Right lung (tissue), 10 donors: Measurements from ENCODE around the gene SHC1. TPM values are rescaled to one million over a fixed set of nuclear protein-coding genes. Genes with fewer than 3 reads are reported as not detected.

Experiments used
- DNase-seq, 2 donors: peaks; one replicate each; pipeline ENCODE4 v3.0.0-alpha.2; 2013
- long read RNA-seq, 8 donors: transcript quantifications; one replicate each; lab custom pipeline, GENCODE V29; 2026
- polyA plus RNA-seq, 5 donors: library from polyadenylated mRNA; unstranded; fragments of 120-200 nt; gene quantifications; one replicate each; pipeline versions ENCODE4 v1.2.1 to v1.2.3, GENCODE V29; 2013; ENCODE audit warnings: inconsistent platforms in 1 of 5, low replicate concordance in 1 of 5; ENCODE audit not compliant: insufficient read length in 5 of 5, insufficient read depth in 1 of 5

Gene SHC1
- polyA plus RNA-seq: 100 to 1,000 TPM; 121 to 136 (median 123) TPM
- long read RNA-seq, donor 1, transcript SHC1-205 (13 exons, 3,062 nt): minor isoform, 8 of 333 reads
- long read RNA-seq, donor 1, transcript SHC1-210 (12 exons, 3,481 nt): major isoform, 11 of 333 reads
- long read RNA-seq, donor 1, transcript SHC1-202 (12 exons, 3,472 nt): minor isoform, 6 of 333 reads
- long read RNA-seq, donor 1, partial matches to known transcripts: 48 of 333 reads
- long read RNA-seq, donor 1, other reads (novel, unspliced or antisense): 257 of 333 reads
- long read RNA-seq, donor 2, transcript SHC1-202 (12 exons, 3,472 nt): major isoform, 13 of 26 reads
- long read RNA-seq, donor 2, transcript SHC1-210 (12 exons, 3,481 nt): minor isoform, 6 of 26 reads
- long read RNA-seq, donor 2, partial matches to known transcripts: 0 of 26 reads
- long read RNA-seq, donor 2, other reads (novel, unspliced or antisense): 0 of 26 reads
- long read RNA-seq, donor 3, partial matches to known transcripts: 5 of 13 reads
- long read RNA-seq, donor 3, other reads (novel, unspliced or antisense): 0 of 13 reads
- long read RNA-seq, donor 4, transcript SHC1-210 (12 exons, 3,481 nt): major isoform, 6 of 137 reads
- long read RNA-seq, donor 4, partial matches to known transcripts: 13 of 137 reads
- long read RNA-seq, donor 4, other reads (novel, unspliced or antisense): 114 of 137 reads
- long read RNA-seq, donor 5, transcript SHC1-210 (12 exons, 3,481 nt): major isoform, 8 of 344 reads
- long read RNA-seq, donor 5, partial matches to known transcripts: 20 of 344 reads
- long read RNA-seq, donor 5, other reads (novel, unspliced or antisense): 312 of 344 reads
- long read RNA-seq, donor 6, transcript SHC1-202 (12 exons, 3,472 nt): minor isoform, 6 of 181 reads
- long read RNA-seq, donor 6, transcript SHC1-210 (12 exons, 3,481 nt): major isoform, 10 of 181 reads
- long read RNA-seq, donor 6, transcript SHC1-204 (13 exons, 3,059 nt): minor isoform, 7 of 181 reads
- long read RNA-seq, donor 6, partial matches to known transcripts: 12 of 181 reads
- long read RNA-seq, donor 6, other reads (novel, unspliced or antisense): 142 of 181 reads
- long read RNA-seq, donor 7, transcript SHC1-210 (12 exons, 3,481 nt): major isoform, 6 of 57 reads
- long read RNA-seq, donor 7, transcript SHC1-205 (13 exons, 3,062 nt): minor isoform, 5 of 57 reads
- long read RNA-seq, donor 7, partial matches to known transcripts: 30 of 57 reads
- long read RNA-seq, donor 7, other reads (novel, unspliced or antisense): 12 of 57 reads
- long read RNA-seq, donor 8, partial matches to known transcripts: 0 of 86 reads
- long read RNA-seq, donor 8, other reads (novel, unspliced or antisense): 82 of 86 reads

DNA sequence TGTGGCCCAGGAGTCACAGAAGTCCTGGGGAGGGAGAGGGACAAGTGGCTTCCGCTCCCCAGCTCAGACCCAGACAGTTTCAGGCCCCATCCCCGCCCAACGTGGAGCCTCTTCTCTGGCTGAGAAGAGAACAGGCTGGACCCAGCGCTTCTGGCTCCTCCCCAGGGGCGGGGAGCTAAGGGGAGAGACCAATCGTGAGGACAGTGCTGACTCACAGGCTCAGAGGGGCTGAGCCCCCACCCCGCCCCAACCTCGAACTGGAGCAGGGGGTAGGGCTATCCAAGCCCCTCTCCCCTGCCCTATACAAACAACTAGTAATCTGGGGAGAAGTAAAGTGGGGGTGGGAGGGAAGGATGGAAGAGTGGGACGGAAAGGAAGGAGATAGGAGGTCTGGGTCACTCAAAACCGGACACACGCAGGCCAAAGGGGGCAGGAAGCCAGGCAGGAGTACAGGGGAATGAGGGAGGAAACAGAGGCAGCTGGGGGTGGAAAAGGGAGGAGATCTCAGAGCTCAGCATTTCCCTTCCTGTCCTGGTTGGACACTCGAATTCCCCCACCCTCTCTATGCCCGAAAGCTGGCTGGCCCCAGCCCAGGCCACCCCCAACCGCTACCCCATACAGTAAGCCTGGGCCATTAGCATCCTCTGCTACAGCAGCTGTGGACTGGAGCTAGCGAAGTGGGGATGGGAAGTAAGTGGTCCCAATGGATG lies at the start of gene SHC1:
Gene SHC1 (minus strand): TSS at position 117 of the 710 bp plus-strand sequence. CDS start 221 bp downstream, outside the sequence.
- peak; percentile 91 to 92 for DNase-seq

DNA sequence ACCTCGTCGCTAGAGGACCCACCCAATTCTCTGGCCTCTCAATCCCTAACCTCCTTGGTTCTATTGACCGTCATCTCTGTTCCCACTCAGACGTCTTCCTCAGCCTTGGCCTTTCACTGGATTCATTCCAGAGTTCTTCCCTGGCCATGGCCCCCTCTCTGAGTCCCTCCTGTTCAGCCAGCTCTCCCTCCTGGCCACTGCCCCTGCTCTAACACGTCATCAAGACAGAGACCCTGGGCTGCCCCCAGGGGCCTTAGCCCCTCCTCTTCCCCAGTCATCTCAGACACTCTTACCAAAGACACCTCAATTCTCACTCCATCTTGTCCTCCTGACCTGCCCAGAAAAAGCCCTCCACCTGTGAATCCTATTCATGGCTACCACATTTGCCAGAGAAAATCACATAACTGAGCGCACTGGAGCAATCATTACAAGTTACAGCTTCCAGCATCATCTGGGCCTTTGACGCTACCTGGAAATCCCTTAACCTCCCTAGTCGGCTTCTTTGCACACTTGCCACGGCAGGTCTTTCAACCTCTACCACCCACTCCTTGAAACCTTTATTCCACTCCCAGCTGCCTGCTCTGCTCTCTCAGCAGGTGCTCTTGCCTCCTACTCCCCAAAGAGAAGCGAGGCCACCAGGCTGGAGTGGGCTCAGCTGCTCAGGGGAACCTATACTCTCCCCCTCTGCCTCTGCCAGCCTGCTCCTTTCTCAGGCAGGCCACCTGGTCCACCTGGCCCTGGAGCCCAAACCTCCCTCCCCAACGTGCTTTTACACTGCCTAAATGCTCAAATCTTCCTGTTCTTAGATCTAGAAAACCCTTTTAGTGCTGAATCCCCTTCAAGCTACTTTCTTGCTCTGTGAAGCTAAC lies 49.1 kb upstream of the SHC1 start:
- DNase-seq: no peak

DNA sequence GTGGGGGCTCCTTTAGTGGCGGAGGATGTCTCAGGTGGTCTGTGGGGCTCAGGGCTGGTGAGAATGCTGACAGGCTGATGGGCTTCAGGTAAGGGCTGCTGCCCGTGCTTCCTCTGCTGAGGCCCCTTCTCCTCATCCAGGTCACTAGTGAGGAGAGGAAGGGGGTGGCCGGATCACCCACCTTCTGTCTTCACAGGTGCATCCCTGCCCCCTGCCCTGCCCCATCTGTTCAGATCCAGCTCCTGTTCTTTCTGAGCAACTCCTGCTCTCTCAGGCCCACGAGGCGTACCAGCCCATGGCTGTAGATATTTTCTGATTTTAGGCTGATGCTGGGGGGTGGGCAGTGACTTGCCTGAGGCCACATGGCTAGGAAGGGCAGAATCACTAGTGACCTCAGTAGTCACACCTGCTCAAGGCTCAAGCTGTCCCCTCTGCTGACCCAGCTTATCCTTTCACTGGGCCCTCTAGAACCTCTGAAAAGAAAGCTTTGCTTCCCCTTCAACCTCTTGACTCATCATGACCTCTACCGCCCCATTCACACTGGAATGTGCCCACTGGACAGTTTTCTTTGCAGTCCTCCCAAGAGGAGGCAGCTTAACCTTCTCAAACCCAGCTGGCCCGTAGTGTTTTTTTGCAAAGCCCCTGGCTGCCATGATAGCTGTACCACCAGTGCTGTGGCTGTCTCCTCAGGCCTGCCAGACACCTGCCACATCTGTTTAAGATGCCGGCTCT lies 48.2 kb upstream of the SHC1 start:
- no peak for DNase-seq

- no peak for DNase-seq
These were observed 47.4 kb upstream of the SHC1 start for GRCh38 chr1:155017946-155018316.

GRCh38 chr1:155017041-155017945 lies 46.7 kb upstream of the SHC1 start:
- peak; percentile 82 to 87 for DNase-seq

DNA sequence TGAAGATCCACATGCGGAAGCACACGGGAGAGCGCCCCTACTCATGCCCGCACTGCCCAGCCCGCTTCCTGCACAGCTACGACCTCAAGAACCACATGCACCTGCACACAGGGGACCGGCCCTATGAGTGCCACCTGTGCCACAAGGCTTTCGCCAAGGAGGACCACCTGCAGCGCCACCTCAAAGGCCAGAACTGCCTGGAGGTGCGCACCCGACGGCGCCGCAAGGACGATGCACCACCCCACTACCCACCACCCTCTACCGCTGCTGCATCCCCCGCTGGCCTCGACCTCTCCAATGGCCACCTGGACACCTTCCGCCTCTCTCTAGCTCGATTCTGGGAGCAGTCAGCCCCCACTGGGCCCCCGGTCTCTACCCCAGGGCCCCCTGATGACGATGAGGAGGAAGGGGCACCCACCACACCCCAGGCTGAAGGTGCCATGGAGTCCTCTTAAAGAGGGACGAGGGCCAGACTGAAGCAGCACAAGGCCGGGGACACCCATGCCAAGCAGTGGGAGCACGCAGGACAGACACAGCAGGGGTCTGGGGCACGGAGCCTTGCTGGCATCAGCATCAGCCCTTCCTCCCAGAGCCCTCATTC lies 45.8 kb upstream of the SHC1 start:
- DNase-seq: no peak

GRCh38 chr1:155015527-155016230 lies 45.1 kb upstream of the SHC1 start:
- DNase-seq: no peak

DNA sequence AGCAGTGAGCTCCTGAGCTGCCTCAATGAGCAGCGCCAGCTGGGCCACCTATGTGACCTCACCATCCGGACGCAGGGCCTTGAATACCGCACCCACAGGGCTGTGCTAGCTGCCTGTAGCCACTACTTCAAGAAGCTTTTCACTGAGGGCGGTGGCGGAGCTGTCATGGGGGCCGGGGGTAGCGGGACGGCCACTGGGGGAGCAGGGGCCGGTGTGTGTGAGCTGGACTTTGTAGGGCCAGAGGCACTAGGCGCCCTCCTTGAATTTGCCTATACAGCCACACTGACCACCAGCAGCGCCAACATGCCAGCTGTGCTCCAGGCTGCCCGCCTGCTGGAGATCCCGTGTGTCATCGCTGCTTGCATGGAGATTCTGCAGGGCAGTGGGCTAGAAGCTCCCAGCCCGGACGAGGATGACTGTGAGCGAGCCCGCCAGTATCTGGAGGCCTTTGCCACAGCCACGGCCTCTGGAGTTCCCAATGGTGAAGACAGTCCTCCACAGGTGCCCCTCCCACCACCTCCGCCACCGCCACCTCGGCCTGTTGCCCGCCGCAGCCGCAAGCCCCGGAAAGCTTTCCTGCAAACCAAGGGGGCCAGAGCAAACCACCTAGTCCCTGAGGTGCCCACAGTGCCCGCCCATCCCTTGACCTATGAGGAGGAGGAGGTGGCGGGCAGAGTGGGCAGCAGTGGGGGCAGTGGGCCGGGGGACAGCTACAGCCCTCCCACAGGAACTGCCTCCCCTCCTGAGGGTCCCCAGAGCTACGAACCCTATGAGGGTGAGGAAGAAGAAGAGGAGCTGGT lies 44.4 kb upstream of the SHC1 start:
- DNase-seq: no peak

- no peak for DNase-seq
These were observed 43.1 kb upstream of the SHC1 start for GRCh38 chr1:155013632-155014031.

- no peak for DNase-seq
These were observed 42.4 kb upstream of the SHC1 start for GRCh38 chr1:155012776-155013602.

- peak; percentile 53 to 73 for DNase-seq
These were observed 41.5 kb upstream of the SHC1 start for GRCh38 chr1:155012026-155012546.

GRCh38 chr1:155011437-155012025 lies 41.0 kb upstream of the SHC1 start:
- no peak for DNase-seq

GRCh38 chr1:155011004-155011416 lies 40.5 kb upstream of the SHC1 start:
- DNase-seq: no peak

DNA sequence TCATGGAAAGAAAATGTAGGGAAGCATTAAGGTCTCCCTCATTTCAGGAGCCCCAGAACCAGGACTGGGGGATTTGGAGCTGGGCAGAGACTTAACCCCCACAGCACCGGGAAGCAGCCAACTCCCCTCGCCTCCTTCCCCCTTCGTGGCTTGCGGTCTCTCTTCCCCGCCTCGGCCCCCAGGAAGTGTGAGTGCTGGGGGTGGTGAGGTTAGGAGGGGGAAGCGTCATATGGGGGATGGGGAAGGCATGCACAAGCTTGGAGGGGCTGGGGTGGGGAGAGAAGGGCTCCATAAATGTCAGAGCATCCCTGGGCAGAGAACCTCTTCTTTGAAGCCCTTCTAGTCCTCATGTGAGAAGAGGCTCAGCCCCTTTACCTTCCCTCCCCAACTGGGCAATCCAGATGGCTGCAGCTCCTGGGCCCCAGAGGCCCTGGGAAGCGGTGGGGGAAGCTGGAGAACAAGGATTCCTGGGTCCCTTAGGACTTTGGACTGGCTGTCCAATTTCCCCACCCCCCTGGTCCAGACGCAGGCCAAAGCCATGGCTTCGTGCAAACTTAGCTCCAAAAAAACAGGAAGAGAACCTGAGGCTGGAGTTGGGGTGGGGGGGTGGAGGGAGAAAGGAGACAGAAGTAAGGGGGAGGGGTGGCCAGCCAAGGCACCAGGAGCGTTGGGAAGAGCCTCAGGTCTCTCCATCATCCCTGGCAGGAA lies 39.8 kb upstream of the SHC1 start:
- no peak for DNase-seq
